Choroid plexus epithelial cell (primary cell): ENCODE results near the gene NATD1.

ENCODE experiments used
- DNase-seq: peaks from one replicate; pipeline ENCODE4 v3.0.0-alpha.2; 2010; ENCODE audit warnings: low read depth
- H3K4me3 ChIP-seq: 2 replicates; pipeline ENCODE4 v1.5.1; 2011; ENCODE audit warnings: low read depth, mild to moderate bottlenecking, control low read depth, low read length, moderate library complexity
- CTCF ChIP-seq: conservative IDR thresholded peaks from 2 replicates; pipeline ENCODE4 v1.5.1; 2011; ENCODE audit warnings: low read depth, mild to moderate bottlenecking, control low read depth, inconsistent platforms, low read length, moderate library complexity

NATD1 gene

DNA sequence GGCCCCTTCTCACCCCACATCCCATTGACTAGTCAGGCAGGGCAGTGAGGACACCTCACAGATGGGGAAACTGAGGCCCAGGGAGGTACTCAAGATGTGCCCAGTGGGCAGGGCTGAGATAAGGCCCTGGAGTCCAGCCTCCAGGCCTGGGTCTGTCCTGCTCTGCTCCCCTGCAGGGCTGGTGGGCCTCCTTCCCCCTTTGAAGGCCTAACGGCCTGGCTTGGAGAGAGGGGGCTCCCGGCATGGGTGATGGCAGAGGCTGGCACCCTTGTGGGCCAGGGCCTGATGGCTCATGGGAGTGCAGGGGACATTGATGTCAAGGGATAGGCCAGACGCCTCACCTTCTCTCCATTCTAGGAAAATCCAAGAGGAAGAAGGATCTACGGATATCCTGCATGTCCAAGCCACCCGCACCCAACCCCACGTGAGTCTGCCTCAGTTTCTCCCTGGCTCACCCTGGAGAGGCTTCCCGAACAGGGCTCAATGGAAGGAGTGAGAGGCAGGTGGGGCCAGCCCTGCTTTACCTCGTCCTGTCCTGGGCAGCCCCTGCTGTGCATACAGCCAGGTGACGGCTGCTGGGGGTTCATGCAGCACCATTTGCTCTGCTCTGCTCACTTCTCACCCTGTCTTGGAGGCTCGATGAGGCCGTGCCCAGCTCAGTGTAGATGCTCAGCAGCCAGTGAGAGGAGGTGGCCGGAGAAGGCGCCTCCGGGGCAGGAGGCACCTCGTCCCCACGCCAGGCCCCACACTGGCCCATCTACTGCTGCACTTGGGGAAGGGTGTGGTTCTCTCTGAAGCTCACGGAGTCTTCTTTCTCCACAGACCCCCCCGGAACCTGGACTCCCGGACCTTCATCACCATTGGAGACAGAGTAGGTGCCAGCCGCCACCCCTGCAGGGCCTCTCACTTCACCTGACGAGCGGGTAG lies 45.1 kb upstream of the NATD1 start:
- no peak overlapping the region for H3K4me3 ChIP-seq
- no peak for DNase-seq
- TF ChIP-seq CTCF: no peak

DNA sequence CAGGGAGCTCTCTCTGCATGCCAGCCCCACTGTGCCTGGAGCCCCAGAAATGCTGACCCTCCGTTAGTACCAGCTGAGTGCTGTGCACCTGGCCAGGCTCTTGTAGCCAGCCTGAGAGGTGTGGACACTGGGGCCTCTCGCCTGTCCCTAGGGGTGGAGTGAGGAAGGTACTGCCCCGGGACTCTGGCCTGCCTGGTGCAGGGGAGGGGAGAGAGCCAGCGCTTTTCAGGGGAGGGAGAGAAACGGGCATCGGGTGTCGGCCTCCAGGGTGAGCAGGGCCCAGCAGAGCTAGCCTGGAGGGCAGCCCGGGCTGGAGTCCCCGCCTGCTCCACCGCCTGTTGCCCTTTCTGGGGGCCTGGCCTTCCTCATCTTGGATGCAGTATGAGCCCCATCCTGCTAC lies 44.4 kb upstream of the NATD1 start:
- no peak overlapping the region for H3K4me3 ChIP-seq
- no peak for DNase-seq

GRCh38 chr17:21297026-21297520 lies 43.9 kb upstream of the NATD1 start:
- H3K4me3 ChIP-seq: no peak overlapping the region
- TF ChIP-seq CTCF: no peak
- DNase-seq: no peak

More for the DNA sequence above, 44.4 kb upstream of the NATD1 start:
- TF ChIP-seq CTCF: no peak

DNA sequence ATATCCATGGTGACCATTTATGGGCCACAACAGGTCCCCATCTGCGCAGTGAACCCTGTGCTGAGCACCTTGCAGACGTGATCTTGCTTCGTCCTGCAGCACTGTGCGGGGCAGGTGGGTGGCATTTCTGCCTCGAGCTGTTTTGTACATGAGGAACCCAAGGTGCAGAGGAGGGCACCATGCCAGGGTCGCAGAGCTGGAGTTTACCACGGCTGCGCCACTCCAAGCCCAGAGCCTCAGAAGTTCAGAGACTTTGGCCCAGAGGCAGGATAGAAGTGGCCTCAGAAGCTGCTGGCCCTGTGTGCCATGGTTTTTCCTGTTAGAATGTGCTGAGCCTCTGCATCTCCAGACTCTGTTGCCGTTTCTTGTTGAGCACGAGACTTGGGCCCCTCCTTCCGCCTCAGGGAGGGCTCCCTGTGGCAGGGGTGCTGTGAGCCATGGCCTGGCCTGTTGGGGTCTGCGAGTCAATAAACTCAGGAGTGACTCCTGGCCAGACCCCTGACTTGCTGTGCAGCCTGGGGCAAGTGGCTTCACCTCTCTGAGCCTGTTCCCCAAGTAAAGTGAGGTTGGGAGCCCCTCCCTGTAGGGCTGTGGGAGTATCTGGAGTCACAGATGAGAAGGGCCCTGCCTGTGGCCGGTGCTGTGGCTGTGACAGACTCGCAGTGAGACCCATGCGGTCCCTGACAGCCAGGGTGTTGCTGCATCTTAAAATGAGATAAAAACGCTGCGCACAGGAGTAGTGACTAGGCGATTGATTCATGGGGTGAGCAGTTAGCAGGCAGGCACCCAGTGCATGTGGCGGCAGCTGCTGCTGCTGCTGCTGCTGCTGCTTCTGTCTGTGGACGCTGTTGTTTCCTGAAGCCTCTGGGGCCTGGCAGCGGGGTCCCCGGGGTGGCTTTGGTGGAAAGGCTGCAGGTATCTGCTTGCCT lies 43.2 kb upstream of the NATD1 start:
- TF ChIP-seq CTCF: no peak
- no peak for DNase-seq
- no peak overlapping the region for H3K4me3 ChIP-seq

DNA sequence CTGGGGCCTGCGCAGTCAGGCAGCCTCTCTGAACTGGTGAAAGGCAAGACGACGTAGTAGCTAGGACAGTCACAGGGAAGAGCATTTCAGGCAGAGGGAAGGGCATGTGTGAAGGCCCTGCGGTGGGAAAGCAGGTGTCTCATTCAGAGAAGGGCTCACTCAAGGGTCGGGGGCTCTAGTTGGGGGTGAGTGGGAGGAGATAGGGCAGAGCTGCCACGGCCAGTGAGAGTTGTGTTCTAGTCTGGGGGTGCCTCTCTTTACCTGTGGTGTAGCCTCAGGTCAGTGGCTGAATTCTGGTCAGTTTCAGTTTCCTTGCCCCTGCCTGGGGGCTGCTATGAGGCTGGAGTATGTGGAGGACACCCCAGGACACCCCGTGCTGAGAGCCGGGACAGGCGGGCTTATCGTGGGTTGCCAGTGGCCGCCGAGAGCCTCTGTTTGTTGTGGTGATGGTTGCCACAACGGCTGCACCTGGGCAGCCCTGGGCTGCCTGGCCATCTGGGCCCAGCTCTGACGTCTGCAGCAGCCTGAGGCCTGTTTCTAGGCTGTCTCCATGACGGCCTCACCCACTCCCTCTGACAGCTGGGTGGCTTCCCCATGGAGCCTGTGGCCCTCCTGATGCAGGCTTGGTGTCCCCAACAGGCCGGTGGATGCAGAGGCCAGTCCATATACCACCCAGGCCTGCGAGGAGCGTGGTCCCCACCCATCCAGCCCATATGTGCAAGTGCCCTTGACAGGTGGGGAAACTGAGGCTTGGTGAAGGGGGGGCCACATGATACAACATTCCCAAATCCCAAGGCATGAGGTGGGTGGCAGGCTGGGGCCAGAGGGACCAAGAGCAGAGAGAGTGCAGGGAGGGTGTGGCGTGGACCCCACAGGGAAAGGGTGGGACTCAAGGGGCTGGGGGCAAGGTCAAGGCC lies 42.1 kb upstream of the NATD1 start:
- DNase-seq: no peak
- no peak overlapping the region for H3K4me3 ChIP-seq
- TF ChIP-seq CTCF: no peak

GRCh38 chr17:21294321-21295035 lies 41.3 kb upstream of the NATD1 start:
- no peak for DNase-seq
- H3K4me3 ChIP-seq: no peak overlapping the region
- no peak for TF ChIP-seq CTCF
